ENCODE data around the gene MAPKAPK2.
"Not testable (repeated sequence)": the region's sequence is repeated elsewhere in the genome, so short reads cannot be mapped to it uniquely, and the experiment has no call there.

GRCh38 chr1:206762741-206763364, 78.1 kb downstream of the MAPKAPK2 start:
- not testable (repeated sequence) for TF ChIP-seq EP300, CTCF (IDR thresholded peaks at IDR 0.05)

Data from sigmoid colon (tissue), 4 donors.